Pancreas (tissue), 10 donors: ENCODE measurements around the gene WARS2. TPM values are rescaled to one million over a fixed set of nuclear protein-coding genes. Genes with fewer than 3 reads are reported as not detected.
A peak's percentile ranks its signal among the peaks of the same experiment; 100 is the strongest.

Experiments
- ATAC-seq, 4 donors: fragments of 200-7000 bp; cut with Tn5 transposase; one replicate each; pipeline versions ENCODE4 v1.8.0 to v1.9.1; 2020; ENCODE audit warnings: mild to moderate bottlenecking in 4 of 4, moderate library complexity in 4 of 4
- DNase-seq, 6 donors: peaks; one replicate each; pipeline ENCODE4 v3.0.0-alpha.2; 2020
- FAIRE-seq: peaks from 2 replicates; lab custom pipeline; 2012; peaks lifted over from hg19 to GRCh38; lab: Jason Lieb, UNC
- H3K27ac ChIP-seq, 4 donors: fragments of 200-600 bp; sonication (generic); 1 replicate in 3 of 4; 2 replicates in 1 of 4; pipeline versions ENCODE4 v1.5.0 to v1.8.0; 2020
- H3K27me3 ChIP-seq, 4 donors: fragments of 200-600 bp; one replicate each; pipeline ENCODE4 v1.8.0; 2021
- H3K36me3 ChIP-seq, 3 donors: fragments of 200-600 bp; sonication (generic) in 1 of 3; one replicate each; pipeline versions ENCODE4 v1.5.0 to v1.8.0; 2020 to 2021
- H3K4me1 ChIP-seq, 3 donors: fragments of 200-600 bp; one replicate each; pipeline ENCODE4 v1.8.0; 2021
- H3K4me3 ChIP-seq, 4 donors: fragments of 200-600 bp; sonication (generic) in 2 of 4; one replicate each; pipeline versions ENCODE4 v1.5.0 to v1.8.0; 2020 to 2021
- H3K9me3 ChIP-seq, 4 donors: fragments of 200-600 bp; one replicate each; pipeline ENCODE4 v1.8.0; 2021
- WGBS, 2 donors: extraction: QIAGEN DNeasy Blood & Tissue Kit; methylation state at CpG; one replicate each; pipeline ENCODE4 v1.1.7; 2013; 5-methylcytosine and 5-hydroxymethylcytosine counted together
- intact Hi-C, 3 donors: fragments of 100-400 bp; cut with DNase I; formaldehyde crosslinking; loops; one replicate each; pipeline versions ENCODE4 v1.11.1 to v1.14.2; 2022
- polyA plus RNA-seq, 2 donors: library from polyadenylated mRNA; stranded (reverse); fragments of 200-250 nt; gene quantifications; one replicate each; pipeline ENCODE4 v1.2.3, GENCODE V29; 2013
- total RNA-seq, 6 donors: library from RNA; stranded (reverse); fragmentation: NEBNext Ultra II Directional in 4 of 6; extraction: Animal tissue kit (Norgen Biotek cat#: 25700) in 4 of 6; gene quantifications; one replicate each; pipeline versions ENCODE4 v1.2.1 to v1.2.4, GENCODE V29; 2021 to 2023
- TF ChIP-seq, protein P1 (sequence below), 4 donors: fragments of 200-600 bp; sonication (generic) in 3 of 4; IDR thresholded peaks; one replicate each; pipeline versions ENCODE4 v1.5.0 to v1.8.0; 2021; ENCODE audit warnings: antibody characterized with exemption in 4 of 4
- donor health status: healthy with polysubstance abuse.
- donor health status: DM: no; HTN: no; CAD: no; lungs with moderate emphysema.
- donor health status: DM: no; HTN: no; CAD: no.
- donor health status: control.
- donor health status: control.
- donor health status: Bipolar disorder and iron deficiency.
- donor health status: DM: yes; HTN: yes; CAD: no.
- donor health status: DM: no; HTN: no; CAD: no.
- donor health status: DM: no; HTN: no; CAD: no.
- donor health status: DM: yes; HTN: yes; CAD: no.

WARS2 gene
- total and polyA plus RNA-seq, 8 donors = 3.4 to 14.0 (median 9.4) TPM

DNA sequence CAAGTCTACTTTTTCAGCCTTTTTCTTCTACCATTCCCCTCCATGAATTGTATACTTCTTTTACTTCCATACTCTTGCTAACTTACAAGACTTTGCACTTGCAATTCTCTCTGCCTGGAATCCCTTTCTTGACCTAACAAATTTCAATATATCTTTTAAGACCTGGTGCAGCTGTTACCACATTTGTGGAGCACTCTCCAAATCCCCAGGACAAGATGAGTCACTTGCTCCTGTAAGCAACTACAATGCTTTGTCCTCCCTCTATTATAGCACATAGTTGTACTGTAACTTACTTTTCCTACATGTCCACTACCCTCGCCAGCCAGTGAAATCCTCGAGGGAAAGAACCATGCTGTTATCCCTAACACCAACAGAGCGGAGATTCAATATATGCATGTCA lies 43.1 kb downstream of the WARS2 start:
- intact Hi-C loops = no loop called here
- 93 to 96% methylated on average over 3 of the region's 3 CpGs for WGBS, 2 donors
- Histone ChIP-seq H3K27me3 (no peaks in the 10 kb centered on the region), H3K4me3 (no peak overlapping the region), H3K27ac (no peak overlapping the region), H3K9me3 (no peaks in the 10 kb centered on the region), H3K36me3 (no peaks in the 10 kb centered on the region), H3K4me1 (no peaks in the 10 kb centered on the region)
- TF ChIP-seq, protein P1, sequence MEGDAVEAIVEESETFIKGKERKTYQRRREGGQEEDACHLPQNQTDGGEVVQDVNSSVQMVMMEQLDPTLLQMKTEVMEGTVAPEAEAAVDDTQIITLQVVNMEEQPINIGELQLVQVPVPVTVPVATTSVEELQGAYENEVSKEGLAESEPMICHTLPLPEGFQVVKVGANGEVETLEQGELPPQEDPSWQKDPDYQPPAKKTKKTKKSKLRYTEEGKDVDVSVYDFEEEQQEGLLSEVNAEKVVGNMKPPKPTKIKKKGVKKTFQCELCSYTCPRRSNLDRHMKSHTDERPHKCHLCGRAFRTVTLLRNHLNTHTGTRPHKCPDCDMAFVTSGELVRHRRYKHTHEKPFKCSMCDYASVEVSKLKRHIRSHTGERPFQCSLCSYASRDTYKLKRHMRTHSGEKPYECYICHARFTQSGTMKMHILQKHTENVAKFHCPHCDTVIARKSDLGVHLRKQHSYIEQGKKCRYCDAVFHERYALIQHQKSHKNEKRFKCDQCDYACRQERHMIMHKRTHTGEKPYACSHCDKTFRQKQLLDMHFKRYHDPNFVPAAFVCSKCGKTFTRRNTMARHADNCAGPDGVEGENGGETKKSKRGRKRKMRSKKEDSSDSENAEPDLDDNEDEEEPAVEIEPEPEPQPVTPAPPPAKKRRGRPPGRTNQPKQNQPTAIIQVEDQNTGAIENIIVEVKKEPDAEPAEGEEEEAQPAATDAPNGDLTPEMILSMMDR (IDR thresholded peaks at IDR 0.05) = no peak
- DNase-seq (no peak), ATAC-seq (peak in 1 of 4 donors; percentile 21), FAIRE-seq (no peak)

DNA sequence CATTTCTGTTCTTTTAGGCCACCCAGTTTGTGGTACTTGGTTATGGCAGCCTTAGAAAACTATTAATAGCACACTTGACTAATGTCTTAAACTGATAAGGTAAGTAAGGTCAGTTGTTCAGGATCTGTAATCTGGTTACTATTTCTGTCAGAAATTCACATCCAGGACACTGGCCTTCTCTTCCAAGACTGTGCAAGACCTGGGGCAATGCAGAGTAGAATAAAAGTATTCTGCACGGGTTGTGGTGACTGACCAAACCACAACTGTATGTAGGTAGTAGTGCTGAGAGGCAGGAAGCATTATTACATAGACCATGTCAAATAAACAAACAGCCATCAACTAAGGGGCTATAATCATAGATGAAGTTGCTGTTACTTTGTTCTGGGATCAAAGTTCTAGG lies 46.7 kb downstream of the WARS2 start:
- intact Hi-C loops = no loop called here
- H3K27ac ChIP-seq = no peak overlapping the region
- H3K27me3 ChIP-seq = no peaks in the 10 kb centered on the region
- 93 to 95% methylated on average over 1 of the region's 1 CpG for WGBS, 2 donors
- no peak for FAIRE-seq
- no peaks in the 10 kb centered on the region for H3K4me1 ChIP-seq
- no peak for DNase-seq
- H3K4me3 ChIP-seq = no peak overlapping the region
- no peak for ATAC-seq
- TF ChIP-seq, protein P1 (IDR thresholded peaks at IDR 0.05) = no peak
- H3K9me3 ChIP-seq = no peaks in the 10 kb centered on the region
- no peaks in the 10 kb centered on the region for H3K36me3 ChIP-seq

DNA sequence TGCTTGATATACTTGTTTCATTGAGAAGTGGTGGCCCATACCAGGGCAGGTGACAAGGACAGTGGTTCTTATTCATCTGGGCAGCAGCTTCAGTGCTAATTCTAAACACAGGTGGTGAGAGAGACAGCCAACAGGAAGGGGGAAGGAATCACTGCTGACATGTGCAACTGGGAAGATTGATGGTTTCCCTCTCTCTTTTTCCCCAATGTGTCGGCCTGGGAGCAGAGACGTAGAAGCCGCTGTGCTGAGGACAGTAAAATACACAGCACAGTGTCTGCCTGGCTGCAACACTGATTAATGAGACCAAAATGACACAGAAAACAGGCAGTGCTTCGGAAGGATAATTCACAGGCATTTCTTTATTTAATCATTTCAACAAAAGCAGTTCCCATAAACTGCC lies 48.8 kb downstream of the WARS2 start:
- no peaks in the 10 kb centered on the region for H3K36me3 ChIP-seq
- TF ChIP-seq, protein P1 (IDR thresholded peaks at IDR 0.05) = no peak
- H3K9me3 ChIP-seq = no peaks in the 10 kb centered on the region
- H3K4me3 ChIP-seq = no peak overlapping the region
- intact Hi-C loops = no loop called here
- ATAC-seq (peak in 3 of 4 donors; percentile 24 to 45 (median 40)), FAIRE-seq (no peak), DNase-seq (no peak)
- no peak overlapping the region for H3K27ac ChIP-seq
- WGBS, 2 donors = 51 to 58% methylated on average over 4 of the region's 4 CpGs
- no peaks in the 10 kb centered on the region for H3K4me1 ChIP-seq
- H3K27me3 ChIP-seq = no peaks in the 10 kb centered on the region

DNA sequence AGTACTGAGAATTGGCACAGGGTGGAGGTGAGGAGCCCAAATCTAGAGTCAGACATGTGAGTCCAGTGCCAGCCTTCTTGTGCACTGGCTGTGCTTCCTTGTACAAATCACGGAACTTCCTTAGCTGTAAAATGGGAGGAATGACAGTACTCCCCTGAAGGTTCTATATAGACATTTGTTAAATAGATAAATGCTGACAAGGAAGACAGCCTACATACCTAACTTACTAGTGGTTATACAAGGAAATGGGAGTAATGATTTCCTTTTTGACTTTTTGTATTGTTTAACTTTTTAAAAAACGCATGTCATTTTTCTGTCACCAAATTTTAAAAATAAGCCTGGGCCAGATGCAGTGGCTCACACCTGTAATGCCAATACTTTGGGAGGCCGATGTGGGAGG lies 50.2 kb downstream of the WARS2 start:
- FAIRE-seq = no peak
- Histone ChIP-seq H3K27ac (no peak overlapping the region), H3K4me1 (no peaks in the 10 kb centered on the region), H3K36me3 (no peaks in the 10 kb centered on the region), H3K27me3 (no peaks in the 10 kb centered on the region), H3K4me3 (no peak overlapping the region), H3K9me3 (no peaks in the 10 kb centered on the region)
- intact Hi-C loops = no loop called here
- no peak for ATAC-seq
- TF ChIP-seq, protein P1 (IDR thresholded peaks at IDR 0.05) = no peak
- WGBS, 2 donors = 97 to 99% methylated on average over 3 of the region's 3 CpGs
- DNase-seq = no peak

DNA sequence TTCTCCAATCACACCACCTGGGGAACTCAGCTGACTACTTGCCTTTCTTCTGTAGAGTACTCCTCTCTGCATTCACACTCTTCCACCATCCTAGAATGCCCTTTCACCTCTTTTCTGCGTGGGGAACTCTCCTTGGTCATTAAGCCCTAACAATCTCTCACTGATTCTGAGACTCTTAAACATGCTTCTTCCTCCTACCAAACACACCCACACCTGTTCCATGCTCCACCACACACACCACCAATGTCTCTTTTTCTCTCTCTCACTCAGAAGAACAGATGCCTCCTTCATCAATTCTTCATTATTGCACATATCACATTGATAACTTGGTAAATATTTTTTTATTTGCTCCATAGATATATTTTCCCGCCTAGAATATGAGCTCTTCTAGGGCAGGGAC lies 53.6 kb downstream of the WARS2 start:
- DNase-seq (no peak), ATAC-seq (no peak), FAIRE-seq (no peak)
- Histone ChIP-seq H3K36me3 (no peaks in the 10 kb centered on the region), H3K4me1 (no peaks in the 10 kb centered on the region), H3K27ac (no peak overlapping the region), H3K9me3 (no peaks in the 10 kb centered on the region), H3K27me3 (no peaks in the 10 kb centered on the region), H3K4me3 (no peak overlapping the region)
- 66 to 72% methylated on average over 2 of the region's 2 CpGs for WGBS, 2 donors
- TF ChIP-seq, protein P1 (IDR thresholded peaks at IDR 0.05) = no peak
- intact Hi-C loops = no loop called here
